Neural crest cell (in vitro differentiated cells): Measurements from ENCODE around the gene NUP214. TPM values are rescaled to one million over a fixed set of nuclear protein-coding genes. Genes with fewer than 3 reads are reported as not detected.

ENCODE experiments used
- DNase-seq: peaks from one replicate; pipeline ENCODE4 v3.0.0; 2021; ENCODE audit warnings: low read depth, mixed read lengths, low spot score
- H3K27ac Mint-ChIP-seq: one replicate; pipeline ENCODE4 v1.8.0; 2021; ENCODE audit warnings: mild to moderate bottlenecking, mixed read lengths; ENCODE audit not compliant: unreplicated experiment
- H3K27me3 Mint-ChIP-seq: 2 replicates; pipeline ENCODE4 v1.8.0; 2021; ENCODE audit warnings: low read depth, mild to moderate bottlenecking, mixed read lengths
- H3K36me3 Mint-ChIP-seq: 2 replicates; pipeline ENCODE4 v1.8.0; 2021; ENCODE audit warnings: low read depth, mild to moderate bottlenecking, mixed read lengths
- H3K4me1 Mint-ChIP-seq: 2 replicates; pipeline ENCODE4 v1.8.0; 2021; ENCODE audit warnings: mixed read lengths
- H3K4me3 Mint-ChIP-seq: one replicate; pipeline ENCODE4 v1.8.0; 2021; ENCODE audit warnings: mild to moderate bottlenecking, mixed read lengths
- H3K9me3 Mint-ChIP-seq: 2 replicates; pipeline ENCODE4 v1.8.0; 2021; ENCODE audit warnings: mixed read lengths
- long read RNA-seq: library from polyadenylated mRNA; unstranded; transcript quantifications from one replicate; pipeline ENCODE4 v2.0.0, GENCODE V29; 2020
- total RNA-seq: library from RNA; stranded (reverse); gene quantifications from 2 replicates; pipeline ENCODE4 v1.2.1, GENCODE V29; 2021
- TF ChIP-seq, protein P1 (sequence below): fragments of 200-600 bp; sonication (generic); conservative IDR thresholded peaks from 2 replicates; pipeline ENCODE4 v1.5.0; 2021; ENCODE audit warnings: antibody characterized with exemption, mild to moderate bottlenecking

Gene NUP214
- 72.3 and 77.9 TPM in 2 replicates for total RNA-seq
- long read RNA-seq, partial matches to known transcripts = 30 of 31 reads
- long read RNA-seq, other reads (novel, unspliced or antisense) = 1 of 31 reads

DNA sequence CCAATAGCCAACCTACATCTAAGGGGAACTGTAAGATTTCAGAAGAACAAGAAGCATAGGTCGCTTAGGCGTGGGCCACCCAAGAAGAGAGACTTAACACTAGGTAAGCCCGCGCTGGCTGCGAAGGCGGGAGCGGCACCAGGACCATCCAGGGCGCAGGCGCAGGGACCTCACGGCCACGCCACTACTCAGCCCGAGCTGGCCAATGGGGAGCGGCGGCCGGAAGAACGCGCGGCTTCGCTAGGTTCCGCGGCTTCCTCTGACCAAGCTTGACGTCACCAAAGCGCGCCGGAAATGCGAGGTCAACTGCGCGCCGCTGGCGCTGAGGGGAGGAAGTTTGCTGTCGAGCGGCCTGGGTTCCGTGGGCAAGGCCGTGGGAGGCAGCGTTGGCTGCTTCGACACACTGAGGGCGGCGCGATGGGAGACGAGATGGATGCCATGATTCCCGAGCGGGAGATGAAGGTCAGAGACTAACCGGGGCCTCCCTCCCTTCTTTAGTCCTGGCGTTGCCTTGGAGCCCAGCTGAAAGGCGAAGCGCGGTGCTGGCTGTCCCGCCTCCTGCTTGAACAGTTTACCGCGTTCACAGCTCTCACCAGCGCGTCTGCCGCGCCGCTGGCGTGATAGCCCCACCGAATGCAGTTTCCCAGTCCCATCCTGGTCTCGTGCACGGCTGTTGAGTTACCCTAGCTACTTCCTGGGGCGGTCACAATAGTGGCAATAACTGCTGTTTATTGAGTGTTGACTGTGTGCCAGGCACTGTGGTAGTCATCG is at the start of gene NUP214:
Gene NUP214 (plus strand): TSS at position 299 of the 771 bp plus-strand sequence. CDS start 119 bp downstream, at position 418.
- Mint-ChIP-seq H3K4me1 (peaks cover 20% of the 10 kb centered on the region), H3K9me3 (no peaks in the 10 kb centered on the region), H3K36me3 (peaks cover 4% of the 10 kb centered on the region), H3K4me3 (peak within 1 kb of the TSS; percentile 99), H3K27me3 (no peaks in the 10 kb centered on the region), H3K27ac (peak within 1 kb of the TSS; percentile 99)
- peak; percentile 98 for DNase-seq
- TF ChIP-seq, protein P1, sequence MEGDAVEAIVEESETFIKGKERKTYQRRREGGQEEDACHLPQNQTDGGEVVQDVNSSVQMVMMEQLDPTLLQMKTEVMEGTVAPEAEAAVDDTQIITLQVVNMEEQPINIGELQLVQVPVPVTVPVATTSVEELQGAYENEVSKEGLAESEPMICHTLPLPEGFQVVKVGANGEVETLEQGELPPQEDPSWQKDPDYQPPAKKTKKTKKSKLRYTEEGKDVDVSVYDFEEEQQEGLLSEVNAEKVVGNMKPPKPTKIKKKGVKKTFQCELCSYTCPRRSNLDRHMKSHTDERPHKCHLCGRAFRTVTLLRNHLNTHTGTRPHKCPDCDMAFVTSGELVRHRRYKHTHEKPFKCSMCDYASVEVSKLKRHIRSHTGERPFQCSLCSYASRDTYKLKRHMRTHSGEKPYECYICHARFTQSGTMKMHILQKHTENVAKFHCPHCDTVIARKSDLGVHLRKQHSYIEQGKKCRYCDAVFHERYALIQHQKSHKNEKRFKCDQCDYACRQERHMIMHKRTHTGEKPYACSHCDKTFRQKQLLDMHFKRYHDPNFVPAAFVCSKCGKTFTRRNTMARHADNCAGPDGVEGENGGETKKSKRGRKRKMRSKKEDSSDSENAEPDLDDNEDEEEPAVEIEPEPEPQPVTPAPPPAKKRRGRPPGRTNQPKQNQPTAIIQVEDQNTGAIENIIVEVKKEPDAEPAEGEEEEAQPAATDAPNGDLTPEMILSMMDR = no peak

DNA sequence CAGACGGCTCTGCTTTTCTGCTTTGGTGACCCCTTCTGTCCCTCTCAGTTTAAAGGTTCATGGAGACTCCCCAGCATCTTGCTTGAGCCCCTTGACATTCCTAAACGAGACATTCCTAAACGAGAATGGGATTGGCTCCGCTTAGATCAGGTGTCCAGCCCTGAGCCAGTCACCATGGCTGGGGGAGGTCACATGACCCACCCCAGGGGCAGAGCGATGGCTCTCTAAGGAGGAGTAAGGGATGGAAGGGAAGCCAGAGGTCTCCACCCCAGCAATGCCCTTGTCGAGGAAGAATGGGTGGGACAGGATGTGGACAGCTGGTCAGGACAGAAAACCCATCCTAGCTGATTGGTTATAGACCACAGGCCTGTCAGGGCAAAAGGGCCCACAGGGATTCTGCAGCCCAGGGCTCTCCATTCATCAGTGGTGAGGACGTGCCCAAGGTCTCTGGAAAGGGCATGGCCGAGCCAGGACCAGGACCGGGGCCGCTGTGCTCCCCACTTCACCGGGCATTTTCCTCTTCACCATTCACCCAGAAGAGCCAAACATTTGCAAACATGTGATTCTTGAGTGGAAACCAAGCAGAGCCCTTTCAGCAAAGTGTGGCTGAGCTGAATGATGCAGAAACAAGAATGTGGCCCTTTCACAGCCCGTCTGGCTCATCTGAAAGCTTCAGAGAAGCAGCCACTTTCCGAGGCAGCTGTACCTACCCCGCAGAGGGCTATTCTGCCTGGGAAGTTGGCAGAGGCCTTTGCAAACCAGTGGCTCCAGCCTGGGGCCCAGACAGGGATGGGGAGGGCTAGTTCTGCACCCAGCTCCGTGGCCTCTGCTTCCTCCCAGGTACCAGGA is 48.8 kb upstream of the NUP214 start:
- Mint-ChIP-seq H3K36me3 (no peaks in the 10 kb centered on the region), H3K27ac (no peak overlapping the region), H3K27me3 (no peaks in the 10 kb centered on the region), H3K4me3 (no peak overlapping the region), H3K9me3 (no peaks in the 10 kb centered on the region), H3K4me1 (no peaks in the 10 kb centered on the region)
- TF ChIP-seq, protein P1 = no peak
- DNase-seq = no peak

DNA sequence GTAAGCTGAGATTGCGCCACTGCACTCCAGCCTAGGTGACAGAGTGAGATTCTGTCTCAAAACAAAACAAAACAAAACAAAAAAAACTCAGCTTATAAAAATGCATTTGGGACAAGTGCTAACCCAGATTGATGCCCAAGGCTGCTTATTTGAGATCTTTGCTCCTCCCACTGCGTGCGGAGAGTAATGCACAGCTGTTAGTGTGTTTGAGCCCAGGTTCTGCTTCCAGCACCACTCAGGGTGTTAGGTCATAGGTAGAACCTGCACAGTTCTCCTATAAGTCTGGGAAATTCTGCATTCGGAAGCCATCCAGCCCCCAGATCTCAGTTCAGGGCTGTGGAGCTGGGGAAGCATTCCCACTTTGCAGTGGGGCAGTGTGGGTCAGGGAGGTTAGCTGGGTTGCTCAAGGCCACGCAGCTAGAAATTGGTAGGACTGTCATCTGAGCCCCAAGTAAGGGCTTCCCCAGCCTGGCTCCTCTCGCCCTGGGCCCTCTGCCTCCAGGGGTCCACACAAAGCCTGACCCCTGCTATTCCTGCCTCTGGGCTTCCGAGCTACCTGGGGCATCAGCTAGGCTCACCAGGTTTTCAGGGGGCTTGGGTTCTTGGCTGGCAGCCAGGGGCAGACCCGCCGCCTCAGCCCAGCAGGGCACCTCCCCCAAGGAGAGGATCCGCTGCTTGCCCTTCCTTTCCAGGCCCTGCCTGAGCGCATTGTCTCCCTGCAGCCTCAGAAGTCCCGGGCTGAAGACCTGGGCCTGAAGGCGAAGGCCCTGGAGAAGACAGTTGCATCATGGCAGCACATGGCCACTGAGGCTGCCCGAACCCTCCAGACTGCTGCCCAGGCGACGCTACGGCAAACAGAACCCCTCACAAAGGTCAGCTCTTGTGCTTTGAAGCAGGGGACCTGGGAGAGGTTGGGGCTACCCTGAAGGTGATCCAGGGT is 46.7 kb upstream of the NUP214 start:
- H3K4me1 Mint-ChIP-seq = no peaks in the 10 kb centered on the region
- no peak for DNase-seq
- no peaks in the 10 kb centered on the region for H3K36me3 Mint-ChIP-seq
- H3K27ac Mint-ChIP-seq = no peak overlapping the region
- no peaks in the 10 kb centered on the region for H3K9me3 Mint-ChIP-seq
- H3K4me3 Mint-ChIP-seq = no peak overlapping the region
- TF ChIP-seq, protein P1 = no peak
- H3K27me3 Mint-ChIP-seq = no peaks in the 10 kb centered on the region

DNA sequence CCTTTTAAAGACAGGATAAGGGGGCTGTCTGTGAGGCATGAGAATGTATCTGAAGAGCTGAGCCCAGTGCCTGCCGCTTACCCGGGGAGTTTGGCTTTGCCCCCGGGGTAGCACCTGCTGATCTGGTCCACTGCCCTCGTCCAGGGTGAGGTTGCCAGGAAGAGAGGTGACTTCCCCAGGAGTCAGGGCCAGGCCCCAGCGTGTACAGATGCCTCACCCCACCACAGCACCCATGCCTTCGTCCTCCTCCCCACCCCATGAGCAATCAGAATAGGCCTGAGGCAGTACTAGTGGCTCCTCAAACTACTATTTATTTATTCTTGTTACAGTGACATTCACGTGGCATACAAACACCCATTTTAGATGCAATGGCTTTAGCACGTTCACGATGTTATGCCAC is 44.8 kb upstream of the NUP214 start:
- no peak for DNase-seq
- Mint-ChIP-seq H3K4me3 (no peak overlapping the region), H3K27ac (peak overlapping the region; percentile 37), H3K4me1 (no peaks in the 10 kb centered on the region), H3K9me3 (no peaks in the 10 kb centered on the region), H3K27me3 (no peaks in the 10 kb centered on the region), H3K36me3 (no peaks in the 10 kb centered on the region)
- TF ChIP-seq, protein P1 = no peak

DNA sequence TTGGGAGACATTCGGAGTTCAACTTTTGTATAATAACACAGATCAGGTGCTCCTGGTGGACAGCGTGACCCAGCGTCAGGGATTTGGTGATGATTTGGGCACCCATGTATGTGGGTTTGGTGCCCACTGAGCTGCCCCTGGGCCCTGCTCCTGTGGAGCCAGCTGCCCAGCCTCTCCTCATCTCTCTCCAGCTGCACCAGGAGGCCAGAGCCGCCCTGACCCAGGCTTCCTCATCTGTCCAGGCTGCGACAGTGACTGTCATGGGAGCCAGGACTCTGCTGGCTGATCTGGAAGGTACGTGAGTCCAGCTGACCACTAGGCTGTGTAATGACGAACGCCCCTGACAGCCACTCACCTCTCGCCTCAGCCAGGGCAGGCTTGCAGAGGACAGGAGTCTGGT is 43.5 kb upstream of the NUP214 start:
- H3K4me3 Mint-ChIP-seq = no peak overlapping the region
- no peaks in the 10 kb centered on the region for H3K9me3 Mint-ChIP-seq
- H3K27ac Mint-ChIP-seq = no peak overlapping the region
- no peaks in the 10 kb centered on the region for H3K27me3 Mint-ChIP-seq
- DNase-seq = no peak
- no peaks in the 10 kb centered on the region for H3K4me1 Mint-ChIP-seq
- H3K36me3 Mint-ChIP-seq = no peaks in the 10 kb centered on the region
- TF ChIP-seq, protein P1 = no peak
